Measurements from ENCODE around the gene TRIM24.

Gene TRIM24

DNA sequence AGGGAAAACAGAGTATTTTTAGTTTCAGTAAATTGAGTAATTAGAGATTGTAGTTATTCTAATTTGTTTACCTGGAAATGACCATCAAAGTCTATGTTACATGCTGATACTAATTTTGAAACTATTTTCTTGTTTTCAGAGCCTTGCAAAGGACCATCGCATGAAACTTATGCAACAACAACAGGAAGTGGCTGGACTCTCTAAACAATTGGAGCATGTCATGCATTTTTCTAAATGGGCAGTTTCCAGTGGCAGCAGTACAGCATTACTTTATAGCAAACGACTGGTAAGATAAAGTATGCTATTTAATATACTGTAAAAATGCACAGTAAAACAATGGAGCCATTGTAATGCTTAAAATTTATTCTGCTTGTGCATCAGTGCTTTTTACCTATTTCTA, 78.5 kb downstream of the TRIM24 start:
- DNase-seq (ENCODE audit: low read depth) = no peak

DNA sequence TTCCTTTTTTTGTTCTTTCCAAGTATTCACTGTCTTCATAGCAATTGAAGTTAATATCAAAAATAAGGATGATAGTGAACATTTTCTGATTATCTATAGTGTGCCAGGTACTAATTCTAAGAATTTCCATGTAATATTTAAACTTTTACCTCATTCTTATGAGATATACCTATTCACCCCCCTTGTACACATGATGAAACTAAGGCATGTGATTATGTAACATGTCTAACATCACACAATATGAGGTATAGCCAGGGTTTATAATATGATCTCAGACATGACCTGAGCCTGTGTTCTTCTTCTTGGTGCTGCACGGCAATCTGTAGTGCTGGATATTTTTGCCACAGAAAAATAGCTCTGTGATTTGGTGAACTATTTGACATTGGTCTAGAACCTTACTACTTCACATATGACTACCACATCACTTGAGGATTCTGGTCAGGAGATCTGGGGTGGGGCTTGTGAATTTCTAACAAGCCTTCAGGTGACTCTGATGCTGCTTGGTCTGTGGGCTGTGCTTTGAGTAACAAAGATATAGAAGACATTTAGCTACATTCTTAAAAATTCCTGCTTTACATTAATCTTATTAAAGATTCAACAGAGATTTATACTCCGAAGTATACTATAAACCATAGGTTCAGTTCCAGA, 79.1 kb downstream of the TRIM24 start:
- DNase-seq (ENCODE audit: low read depth) = no peak

DNA sequence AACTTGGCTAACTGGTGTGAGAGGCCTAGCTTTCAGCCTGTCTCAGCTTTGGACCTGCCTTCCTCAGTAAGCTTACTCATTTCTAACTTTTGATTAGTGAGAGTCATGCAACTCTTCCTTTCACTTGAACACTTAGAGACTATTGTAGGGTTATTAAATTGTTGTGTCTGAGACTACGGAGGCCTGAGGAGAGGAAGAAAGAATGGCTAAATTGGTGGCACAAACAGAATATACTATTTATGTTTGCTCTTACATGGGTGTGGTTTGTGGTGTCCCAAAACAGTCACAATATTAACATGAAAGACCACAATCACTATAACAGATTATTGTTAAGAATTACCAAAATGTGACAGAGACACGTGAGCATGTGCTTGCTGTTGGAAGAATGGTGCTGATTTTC, 82.1 kb downstream of the TRIM24 start:
- no peak for DNase-seq (ENCODE audit: low read depth)

DNA sequence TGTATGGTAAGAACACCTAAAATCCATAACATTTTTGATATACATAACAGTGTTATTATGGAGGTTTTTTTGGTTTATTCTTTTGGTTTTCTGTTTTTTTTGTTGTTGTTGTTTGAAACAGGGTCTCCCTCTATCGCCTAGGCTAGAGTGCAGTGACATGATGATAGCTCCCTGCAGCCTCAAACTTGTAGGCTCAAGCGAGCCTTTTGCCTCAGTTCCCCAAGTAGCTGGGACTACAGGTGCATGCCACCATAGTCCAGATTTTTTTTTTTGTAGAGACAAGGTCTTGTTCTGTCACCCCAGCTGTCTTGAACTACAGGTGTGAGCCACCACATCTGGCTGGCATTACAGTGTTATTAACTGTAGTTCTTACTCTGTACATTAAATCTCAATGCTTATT, 83.7 kb downstream of the TRIM24 start:
- no peak for DNase-seq (ENCODE audit: low read depth)

DNA sequence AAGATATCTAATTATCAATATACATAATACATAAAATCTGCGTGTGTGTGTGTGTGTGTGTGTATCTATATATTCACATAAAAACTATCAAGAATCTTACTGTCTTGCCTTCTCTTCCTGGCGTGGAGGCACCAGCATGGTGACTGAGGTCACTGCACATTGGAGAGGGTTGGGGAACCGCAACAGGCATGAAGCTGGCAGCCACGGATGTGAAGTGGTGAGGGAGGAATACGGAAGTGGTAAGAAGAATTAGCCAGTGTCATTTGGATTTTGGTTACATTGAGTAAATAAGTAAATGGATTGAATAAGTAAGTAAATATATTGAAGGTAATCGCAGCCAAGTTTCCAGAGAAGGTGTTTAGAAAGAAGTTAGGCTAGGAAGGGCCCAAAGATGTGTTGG, 85.1 kb downstream of the TRIM24 start:
- DNase-seq (ENCODE audit: low read depth) = no peak

DNA sequence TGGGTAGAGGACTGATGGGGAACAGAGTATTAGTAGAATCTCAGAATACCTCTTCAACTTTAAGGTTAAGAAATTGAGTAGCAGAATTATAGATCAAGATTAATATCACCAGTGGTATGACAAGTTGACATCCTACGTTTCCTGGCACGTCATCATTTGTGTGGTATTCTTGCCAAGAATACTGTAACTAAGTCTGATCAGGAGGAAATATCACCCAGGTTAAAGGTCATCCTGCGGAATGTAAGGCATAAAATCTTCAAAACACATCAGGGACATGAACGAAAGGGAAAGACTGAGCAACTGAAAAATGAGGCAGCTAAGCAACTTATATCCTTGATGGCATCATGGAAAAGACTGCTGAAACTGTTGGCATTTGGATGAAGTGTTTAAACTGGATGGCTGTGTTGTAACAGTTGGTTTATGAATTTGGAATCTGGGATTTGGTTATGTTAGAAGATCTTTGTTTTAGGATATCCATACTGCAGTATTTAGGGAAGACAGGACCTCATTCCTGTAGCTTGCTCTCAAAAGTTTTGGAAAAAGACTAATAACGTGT, 86.1 kb downstream of the TRIM24 start:
- DNase-seq (ENCODE audit: low read depth) = no peak

DNA sequence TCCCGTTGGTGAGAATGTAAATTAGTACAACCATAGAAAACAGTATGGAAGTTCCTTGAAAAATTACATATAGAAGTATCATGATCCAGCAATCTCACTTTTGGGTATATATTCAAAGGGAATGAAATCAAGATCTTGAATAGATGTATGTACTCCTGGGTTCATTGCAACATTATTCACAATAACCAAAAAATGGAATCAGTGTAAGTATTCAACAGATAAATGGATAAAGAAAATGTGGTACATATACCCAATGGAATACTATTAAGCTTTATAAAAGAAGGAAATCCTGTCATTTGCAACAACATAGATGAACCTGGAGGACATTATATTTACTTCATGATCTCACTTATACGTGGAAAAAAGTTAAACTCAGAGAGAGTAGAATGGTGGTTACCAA, 86.8 kb downstream of the TRIM24 start:
- DNase-seq (ENCODE audit: low read depth) = no peak

DNA sequence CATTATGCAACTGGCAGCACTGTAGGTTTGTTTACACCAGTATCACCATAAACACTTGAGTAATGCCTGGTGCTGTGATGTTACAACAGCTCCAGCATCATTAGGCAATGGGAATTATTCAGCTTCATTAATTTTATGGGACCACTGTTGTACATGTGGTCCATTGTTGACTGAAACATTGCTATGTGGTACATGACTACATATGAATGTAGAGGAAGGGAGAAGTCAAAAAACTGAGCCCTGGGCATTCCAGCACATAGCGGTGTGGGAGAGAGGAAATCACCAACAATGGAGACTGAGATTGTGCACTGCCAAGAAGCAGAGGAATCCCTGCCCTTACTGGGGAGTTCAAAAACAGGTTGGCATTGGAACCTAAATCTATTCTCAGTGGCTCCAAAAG, 89.0 kb downstream of the TRIM24 start:
- DNase-seq (ENCODE audit: low read depth) = no peak

DNA sequence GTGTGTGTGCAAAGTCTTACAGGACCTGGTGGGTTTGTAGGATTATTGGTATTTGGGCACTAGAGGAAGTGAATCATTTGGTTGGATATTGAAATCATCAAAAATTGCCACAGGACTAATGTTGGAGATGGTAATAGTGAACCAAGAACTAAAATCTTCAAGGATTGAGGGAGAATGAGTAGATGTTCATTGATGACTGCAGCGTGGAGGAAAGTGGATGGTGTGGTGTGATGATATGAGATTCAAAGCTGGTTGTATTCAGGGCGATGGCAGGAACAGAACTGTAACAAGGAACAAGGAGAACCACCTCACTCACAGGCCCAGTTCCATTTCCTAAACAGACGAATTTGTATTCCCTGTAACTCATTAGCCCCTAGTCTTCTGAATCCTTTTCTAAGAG, 90.3 kb downstream of the TRIM24 start:
- no peak for DNase-seq (ENCODE audit: low read depth)

DNA sequence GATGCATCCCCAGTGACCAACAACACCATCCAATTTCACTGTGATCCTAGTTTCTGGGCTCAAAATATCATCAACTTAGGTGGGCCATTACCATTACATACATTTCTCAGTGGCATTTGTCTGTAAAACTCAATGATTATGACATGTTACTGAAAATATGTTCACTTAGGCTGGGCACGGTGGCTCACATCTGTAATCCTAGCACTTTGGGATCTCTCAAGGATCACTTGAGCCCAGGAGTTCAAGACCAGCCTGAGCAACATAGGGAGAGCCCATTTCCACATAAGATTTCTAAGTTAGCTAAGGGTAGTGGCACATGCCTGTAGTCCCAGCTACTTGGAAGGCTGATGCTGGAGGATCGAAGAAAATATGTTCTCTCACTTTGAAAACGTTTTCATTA, 91.0 kb downstream of the TRIM24 start:
- no peak for DNase-seq (ENCODE audit: low read depth)

DNA sequence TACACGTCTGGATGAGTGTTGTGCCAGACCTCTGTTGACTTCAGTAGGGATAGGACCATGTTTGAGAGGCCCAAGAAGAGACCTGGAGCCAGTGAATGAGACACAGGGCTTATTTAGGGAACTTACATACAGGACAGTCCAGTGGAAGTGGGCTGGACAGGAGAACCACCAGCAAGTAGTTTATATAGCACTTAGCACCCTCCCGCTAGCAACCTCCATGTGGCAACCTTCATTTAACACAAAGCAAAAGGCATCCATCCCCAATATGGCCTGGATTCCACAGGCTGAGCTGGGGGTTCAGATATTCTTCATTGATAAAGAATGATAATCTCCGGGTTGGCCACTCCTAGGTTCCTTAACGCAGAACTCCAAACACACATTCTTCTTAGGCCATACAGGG, 93.7 kb downstream of the TRIM24 start:
- no peak for DNase-seq (ENCODE audit: low read depth)

DNA sequence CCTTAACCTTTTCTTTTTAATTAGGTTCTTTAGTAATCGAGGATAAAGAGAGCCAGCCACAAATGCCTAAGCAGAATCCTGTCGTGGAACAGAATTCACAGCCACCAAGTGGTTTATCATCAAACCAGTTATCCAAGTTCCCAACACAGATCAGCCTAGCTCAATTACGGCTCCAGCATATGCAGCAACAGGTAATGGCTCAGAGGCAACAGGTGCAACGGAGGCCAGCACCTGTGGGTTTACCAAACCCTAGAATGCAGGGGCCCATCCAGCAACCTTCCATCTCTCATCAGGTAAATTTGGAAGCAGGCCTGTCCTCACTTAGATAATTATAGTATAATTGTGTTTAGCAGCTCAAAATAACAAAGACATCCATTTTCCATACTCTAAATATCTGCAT, 94.6 kb downstream of the TRIM24 start:
- DNase-seq (ENCODE audit: low read depth) = no peak

DNA sequence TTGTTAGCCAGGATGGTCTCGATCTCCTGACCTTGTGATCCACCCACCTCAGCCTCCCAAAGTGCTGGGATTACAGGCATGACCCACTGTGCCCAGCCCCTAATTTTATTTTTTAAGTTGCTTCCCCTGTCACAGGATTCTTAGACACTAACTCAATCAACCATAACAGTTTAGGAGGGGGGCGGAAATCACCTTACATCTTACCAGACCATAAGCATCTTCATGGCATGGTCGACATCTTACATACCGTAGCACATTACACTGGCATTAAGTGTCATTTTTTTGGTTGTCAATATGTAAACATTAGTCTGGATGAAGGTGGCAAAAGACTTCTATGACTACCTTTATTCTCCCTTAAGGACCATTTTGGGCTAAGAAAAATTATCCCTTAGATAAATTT, 95.6 kb downstream of the TRIM24 start:
- no peak for DNase-seq (ENCODE audit: low read depth)

DNA sequence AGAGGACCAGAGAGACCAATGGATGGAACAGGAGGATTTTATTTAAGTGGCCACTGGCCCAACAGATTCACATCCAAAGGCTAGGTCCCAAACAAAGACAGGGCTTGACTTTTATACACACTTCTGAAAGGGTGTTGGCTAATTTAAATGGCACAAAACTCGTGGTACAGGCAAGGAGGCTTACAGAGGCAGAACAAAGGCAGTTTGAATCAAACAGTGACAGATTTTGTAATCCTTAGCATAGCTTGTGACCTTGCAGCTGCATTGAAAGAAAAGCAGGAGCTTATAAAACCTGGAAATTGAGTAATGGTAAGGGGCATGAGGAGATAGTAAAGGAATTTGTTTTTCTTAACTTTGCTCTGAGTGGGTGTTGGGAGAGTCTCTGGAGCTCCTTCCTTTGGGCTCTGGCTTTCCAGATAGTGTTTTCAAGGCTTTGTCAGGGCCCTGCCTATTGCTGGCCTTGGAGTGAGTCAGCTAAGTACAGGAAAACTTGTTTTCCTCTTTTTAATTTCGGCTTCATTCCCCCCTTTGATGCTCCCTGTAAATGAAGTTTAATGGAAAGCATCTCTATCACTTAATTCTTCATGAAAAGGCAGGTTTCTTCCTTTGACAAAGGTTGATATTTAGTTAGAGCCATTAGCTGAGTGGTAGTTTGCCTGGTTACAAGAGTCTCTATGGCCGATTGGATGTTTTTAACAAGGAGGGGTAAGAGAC, 96.9 kb downstream of the TRIM24 start:
- DNase-seq (ENCODE audit: low read depth) = no peak

DNA sequence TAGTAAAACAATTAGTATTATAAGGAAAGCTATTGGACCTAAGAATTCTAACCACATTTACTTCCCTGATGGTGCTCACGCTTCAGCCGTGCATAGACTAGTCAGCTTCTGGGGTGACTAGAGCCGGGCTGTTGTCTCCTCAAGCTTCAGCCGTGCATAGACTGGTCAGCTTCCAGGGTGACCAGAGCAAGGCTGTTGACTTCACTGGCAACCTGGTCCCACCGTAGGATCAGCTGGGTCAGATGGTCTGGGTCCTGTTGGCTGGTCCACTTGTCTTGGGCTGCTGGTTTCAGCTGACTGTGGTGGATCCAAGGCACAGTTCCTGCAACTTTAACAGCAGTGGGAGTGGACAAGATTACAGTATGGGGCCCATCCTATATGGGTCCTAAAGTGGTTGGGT, 99.4 kb downstream of the TRIM24 start:
- no peak for DNase-seq (ENCODE audit: low read depth)

DNA sequence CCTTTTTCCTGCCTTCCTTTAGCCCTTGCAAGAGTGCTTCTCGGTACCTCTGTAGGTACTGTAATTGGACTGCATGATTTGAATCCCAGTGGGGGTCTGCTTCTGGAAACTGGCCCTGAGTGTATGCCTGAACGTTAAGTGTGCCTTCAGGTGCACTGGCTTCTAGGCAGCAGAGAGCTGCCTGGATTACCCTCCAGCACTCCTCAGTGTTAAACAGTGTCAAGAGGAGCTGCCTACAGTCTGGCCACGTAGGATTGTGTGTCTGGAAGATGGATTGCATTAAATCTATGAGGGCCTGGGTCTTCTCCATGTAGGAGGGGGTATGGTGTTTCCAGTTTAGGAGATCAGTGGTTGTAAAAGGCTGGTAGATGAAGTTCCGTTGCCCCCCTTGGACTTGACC, 103.7 kb downstream of the TRIM24 start:
- DNase-seq (ENCODE audit: low read depth) = no peak

DNA sequence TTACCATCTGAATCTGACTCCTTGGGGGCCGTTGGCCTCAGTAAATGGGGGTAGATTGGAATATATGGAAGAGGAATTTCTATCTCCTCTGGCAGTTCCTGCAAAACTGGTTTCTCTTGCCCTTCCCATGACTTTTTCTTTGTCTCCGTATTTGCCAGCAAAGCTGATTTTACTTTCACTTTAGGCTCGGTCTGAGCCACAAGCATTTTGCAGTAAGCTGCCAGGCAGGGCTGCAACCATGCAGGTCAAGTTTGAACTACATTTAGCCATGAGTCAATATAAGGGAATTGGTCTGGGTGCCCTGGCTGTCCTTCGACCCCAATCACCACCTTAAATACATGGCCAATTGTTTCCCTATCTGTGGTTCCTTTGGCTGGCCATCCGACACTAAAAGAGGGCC, 104.3 kb downstream of the TRIM24 start:
- DNase-seq (ENCODE audit: low read depth) = no peak

DNA sequence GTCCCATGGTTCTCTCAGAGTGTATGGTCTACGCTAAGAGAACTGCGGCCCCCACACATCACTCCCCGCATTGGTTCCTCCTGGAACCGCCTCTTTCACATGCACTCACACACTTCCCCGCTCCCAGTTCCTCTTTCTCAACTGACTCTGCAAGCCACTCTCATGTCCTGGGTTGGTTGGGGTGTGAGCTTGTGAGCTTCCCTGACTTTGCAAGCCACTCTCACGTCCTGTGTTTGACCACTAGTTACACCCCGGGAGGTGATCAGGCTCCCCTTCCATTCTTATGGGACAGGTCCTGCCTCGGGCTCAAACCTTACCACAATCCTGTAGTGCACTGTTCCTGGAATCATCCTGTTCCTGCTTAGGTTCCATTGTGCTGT, 105.0 kb downstream of the TRIM24 start:
- DNase-seq (ENCODE audit: low read depth) = no peak

DNA sequence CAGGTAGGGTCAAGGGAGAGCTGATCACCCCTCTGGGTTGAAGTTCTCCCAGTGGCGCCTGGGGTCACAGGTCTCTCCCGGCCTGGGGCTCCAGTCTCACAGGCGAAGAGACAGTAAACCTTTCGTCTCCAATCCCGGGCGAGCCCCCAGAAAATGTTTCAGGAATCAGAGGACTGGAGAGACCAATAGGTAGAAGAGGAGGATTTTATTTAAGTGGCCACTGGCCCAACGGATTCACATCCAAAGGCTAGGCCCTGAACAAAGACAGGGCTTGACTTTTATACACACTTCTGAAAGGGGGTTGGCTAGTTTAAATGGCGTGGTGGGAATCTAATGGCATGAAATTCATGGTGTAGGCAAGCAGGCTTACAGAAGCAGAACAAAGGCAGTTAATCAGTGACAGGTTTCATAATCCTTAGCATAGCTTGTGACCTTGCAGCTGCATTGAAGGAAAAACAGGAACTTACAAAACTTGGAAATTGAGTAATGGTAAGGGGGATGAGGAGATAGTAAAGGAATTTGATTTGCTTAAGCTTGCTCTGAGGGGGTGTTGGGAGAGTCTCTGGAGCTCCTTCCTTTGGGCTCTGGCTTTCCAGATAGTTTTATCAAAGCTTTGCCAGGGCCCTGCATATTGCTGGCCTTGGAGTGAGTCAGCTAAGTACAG, 105.5 kb downstream of the TRIM24 start:
- DNase-seq (ENCODE audit: low read depth) = no peak

DNA sequence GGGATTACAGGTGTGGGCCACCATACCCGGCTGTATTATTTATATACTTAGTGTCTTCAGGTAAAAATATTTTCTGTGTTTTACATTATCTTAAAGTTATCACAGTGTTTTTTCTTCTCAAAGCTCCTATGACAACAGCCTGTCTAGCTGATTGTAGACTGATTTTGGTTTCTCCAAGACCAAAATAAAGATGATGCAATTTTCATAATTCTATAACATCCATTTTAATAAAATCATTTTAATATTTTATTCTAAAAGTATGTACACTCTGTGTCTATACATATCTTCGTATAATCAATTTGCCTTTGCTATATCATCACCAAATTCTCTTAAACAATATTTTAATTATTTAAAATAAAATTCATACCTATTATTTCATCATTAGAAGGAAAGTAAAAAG, 108.6 kb downstream of the TRIM24 start:
- DNase-seq (ENCODE audit: low read depth) = no peak

DNA sequence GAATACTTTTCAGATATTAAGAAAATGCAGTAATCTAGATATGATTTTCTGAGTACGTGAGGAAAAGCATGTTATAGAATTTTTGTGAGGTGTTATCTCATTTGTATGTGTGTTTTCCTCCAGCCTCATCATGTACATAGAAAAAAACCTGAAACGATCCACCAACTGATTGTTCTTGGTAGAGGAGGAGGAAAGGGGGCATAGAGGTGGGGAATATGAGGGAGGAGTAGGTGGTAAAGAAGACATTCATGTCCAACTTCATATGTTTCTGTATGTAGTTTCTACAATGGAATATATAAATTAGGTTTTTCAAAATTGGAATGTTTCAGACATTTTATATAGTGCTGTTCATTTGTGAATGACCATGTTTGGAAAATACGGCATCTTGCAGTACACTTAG, 109.4 kb downstream of the TRIM24 start:
- DNase-seq (ENCODE audit: low read depth) = no peak

DNA sequence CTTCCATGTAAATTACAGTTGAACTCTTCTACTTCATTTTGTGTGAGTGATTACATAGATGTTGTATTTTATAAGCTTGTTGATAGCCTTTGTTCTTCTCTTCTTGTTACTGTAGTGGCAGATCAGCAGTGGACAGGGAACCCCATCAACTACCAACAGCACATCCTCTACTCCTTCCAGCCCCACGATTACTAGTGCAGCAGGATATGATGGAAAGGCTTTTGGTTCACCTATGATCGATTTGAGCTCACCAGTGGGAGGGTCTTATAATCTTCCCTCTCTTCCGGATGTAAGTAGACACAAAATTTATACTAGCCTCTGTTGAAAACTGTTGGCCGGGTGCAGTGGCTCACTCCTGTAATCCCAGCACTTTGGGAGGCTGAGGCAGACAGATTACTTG, 110.7 kb downstream of the TRIM24 start:
- DNase-seq (ENCODE audit: low read depth) = no peak

DNA sequence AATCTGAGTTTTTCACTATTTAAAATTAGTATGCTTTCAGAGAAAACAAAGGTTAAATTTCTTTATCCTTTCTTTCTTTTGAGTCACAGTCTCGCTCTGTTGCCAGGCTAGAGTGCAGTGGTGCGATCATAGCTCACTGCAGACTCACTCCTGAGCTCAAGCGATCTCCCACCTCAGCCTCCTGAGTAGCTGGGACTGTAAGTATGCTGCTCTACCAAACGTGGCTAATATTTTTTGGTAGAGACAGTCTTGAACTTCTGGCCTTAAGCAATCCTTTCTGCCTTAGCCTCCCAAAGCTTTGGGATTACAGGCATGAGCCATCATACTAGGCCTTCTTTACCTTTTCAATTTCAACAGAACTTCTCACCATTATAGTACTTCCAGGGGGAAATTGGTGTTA, 113.7 kb downstream of the TRIM24 start:
- no peak for DNase-seq (ENCODE audit: low read depth)
